WTC11 (cell line): ENCODE results near the gene ELAPOR2.

Experiments
- CREM ChIP-seq: sonication (generic); formaldehyde crosslinking; IDR thresholded peaks from 2 replicates; pipeline ENCODE4 v1.8.1; 2022; ENCODE audit warnings: mild to moderate bottlenecking, missing genetic modification reagents, moderate library complexity
- IRF2 ChIP-seq: sonication (generic); formaldehyde crosslinking; IDR thresholded peaks from 2 replicates; pipeline ENCODE4 v1.8.0; 2022; ENCODE audit warnings: low read depth, missing genetic modification reagents, borderline replicate concordance
- TF ChIP-seq, protein P1 (sequence below): fragments of 200-600 bp; IDR thresholded peaks from 2 replicates; pipeline ENCODE4 v1.8.0; 2022; ENCODE audit warnings: antibody characterized with exemption
- TF ChIP-seq, protein P2 (sequence below): sonication (generic); formaldehyde crosslinking; IDR thresholded peaks from 2 replicates; pipeline ENCODE4 v1.8.0; 2022; ENCODE audit warnings: mild to moderate bottlenecking, missing genetic modification reagents

DNA sequence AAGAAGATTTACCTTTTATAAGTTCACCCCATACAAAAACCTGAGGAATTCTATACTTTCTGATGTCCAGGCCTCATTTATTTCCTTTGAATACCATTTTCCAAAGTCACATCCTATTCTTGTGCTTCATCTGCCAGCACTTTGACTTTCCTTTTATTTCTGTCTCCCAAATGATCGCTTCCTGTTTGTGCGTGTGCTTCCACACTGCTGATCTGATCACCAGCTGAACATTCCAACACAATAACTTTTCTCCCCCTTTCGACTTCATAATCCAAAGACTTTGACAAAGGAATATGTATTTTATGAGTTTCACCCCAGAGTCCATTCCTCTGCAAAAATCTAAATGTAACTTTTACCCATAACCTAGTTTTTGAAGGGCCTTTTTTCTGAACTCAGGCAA is 3.1 kb downstream of the ELAPOR2 start:
- TF ChIP-seq CREM (CRISPR knock-in tag): no peak
- TF ChIP-seq, protein P1, sequence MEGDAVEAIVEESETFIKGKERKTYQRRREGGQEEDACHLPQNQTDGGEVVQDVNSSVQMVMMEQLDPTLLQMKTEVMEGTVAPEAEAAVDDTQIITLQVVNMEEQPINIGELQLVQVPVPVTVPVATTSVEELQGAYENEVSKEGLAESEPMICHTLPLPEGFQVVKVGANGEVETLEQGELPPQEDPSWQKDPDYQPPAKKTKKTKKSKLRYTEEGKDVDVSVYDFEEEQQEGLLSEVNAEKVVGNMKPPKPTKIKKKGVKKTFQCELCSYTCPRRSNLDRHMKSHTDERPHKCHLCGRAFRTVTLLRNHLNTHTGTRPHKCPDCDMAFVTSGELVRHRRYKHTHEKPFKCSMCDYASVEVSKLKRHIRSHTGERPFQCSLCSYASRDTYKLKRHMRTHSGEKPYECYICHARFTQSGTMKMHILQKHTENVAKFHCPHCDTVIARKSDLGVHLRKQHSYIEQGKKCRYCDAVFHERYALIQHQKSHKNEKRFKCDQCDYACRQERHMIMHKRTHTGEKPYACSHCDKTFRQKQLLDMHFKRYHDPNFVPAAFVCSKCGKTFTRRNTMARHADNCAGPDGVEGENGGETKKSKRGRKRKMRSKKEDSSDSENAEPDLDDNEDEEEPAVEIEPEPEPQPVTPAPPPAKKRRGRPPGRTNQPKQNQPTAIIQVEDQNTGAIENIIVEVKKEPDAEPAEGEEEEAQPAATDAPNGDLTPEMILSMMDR: no peak
- TF ChIP-seq IRF2 (CRISPR knock-in tag): no peak
- TF ChIP-seq, protein P2, sequence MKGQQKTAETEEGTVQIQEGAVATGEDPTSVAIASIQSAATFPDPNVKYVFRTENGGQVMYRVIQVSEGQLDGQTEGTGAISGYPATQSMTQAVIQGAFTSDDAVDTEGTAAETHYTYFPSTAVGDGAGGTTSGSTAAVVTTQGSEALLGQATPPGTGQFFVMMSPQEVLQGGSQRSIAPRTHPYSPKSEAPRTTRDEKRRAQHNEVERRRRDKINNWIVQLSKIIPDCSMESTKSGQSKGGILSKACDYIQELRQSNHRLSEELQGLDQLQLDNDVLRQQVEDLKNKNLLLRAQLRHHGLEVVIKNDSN (CRISPR knock-in tag): no peak
